Epithelial cell of umbilical artery (primary cell): ENCODE data around the gene XKR7. TPM values are rescaled to one million over a fixed set of nuclear protein-coding genes. Genes with fewer than 3 reads are reported as not detected.

Experiments used
- total RNA-seq: library from RNA; depleted of rRNA; stranded (reverse); fragments of >200 nt; gene quantifications from 2 replicates; pipeline ENCODE4 v1.2.3, GENCODE V29; 2014

The XKR7 gene
- not detected in 2 replicates for total RNA-seq

GRCh38 chr20:31967830-31968249, at the start of gene XKR7:
Gene XKR7, plus strand, starts transcription at chr20:31968151. Its CDS starts 25 bp downstream, at chr20:31968176.

GRCh38 chr20:31951530-31952453, 16.2 kb upstream of the XKR7 start, which contains the start of gene PDRG1:
Gene PDRG1, minus strand, starts transcription at chr20:31952046. Its CDS starts 85 bp downstream, at chr20:31951961.

GRCh38 chr20:32010101-32010500, 42.1 kb downstream of the XKR7 start, which contains the start of gene CCM2L:
Gene CCM2L, plus strand, starts transcription at chr20:32010438. Its CDS starts 17 bp downstream, at chr20:32010455.

GRCh38 chr20:32052090-32052777, 84.3 kb downstream of the XKR7 start, which contains the start of gene HCK:
Gene HCK, plus strand, starts transcription at chr20:32052242.

Other genes with a start within 250 kb of the XKR7 start
- 44.2 and 62.3 TPM in 2 replicates for gene BCL2L1, start 245.3 kb upstream of the XKR7 start, total RNA-seq
- 45.8 and 58.2 TPM in 2 replicates for gene TPX2, start 228.9 kb upstream of the XKR7 start, total RNA-seq
- 0.15 and 0.32 TPM in 2 replicates for gene MYLK2, start 148.8 kb upstream of the XKR7 start, total RNA-seq
- gene FOXS1, start 122.5 kb upstream of the XKR7 start, total RNA-seq, result not detected in 2 replicates
- not detected in 2 replicates for gene DUSP15, start 97.6 kb upstream of the XKR7 start, total RNA-seq
- not detected in 2 replicates for gene TTLL9, start 97.5 kb upstream of the XKR7 start, total RNA-seq
- 5.2 and 6.8 TPM in 2 replicates for gene PDRG1, start 16.1 kb upstream of the XKR7 start, total RNA-seq
- gene CCM2L, start 42.3 kb downstream of the XKR7 start, total RNA-seq, result 5.5 and 9.1 TPM in 2 replicates
- gene HCK, start 84.1 kb downstream of the XKR7 start, total RNA-seq, result not detected in 2 replicates
- 18.2 and 26.1 TPM in 2 replicates for gene TM9SF4, start 141.6 kb downstream of the XKR7 start, total RNA-seq
- 3.2 TPM in 2 replicates for gene PLAGL2, start 239.6 kb downstream of the XKR7 start, total RNA-seq
- gene POFUT1, start 239.7 kb downstream of the XKR7 start, total RNA-seq, result 31.8 and 32.7 TPM in 2 replicates